DOHH2 (cell line): ENCODE data around the gene NOX5.

Source experiments
- CTCF ChIP-seq: fragments of 200-600 bp; sonication (generic); IDR thresholded peaks from one replicate; pipeline ENCODE4 v1.5.1; 2014; ENCODE audit warnings: antibody characterized with exemption, mild to moderate bottlenecking, low read depth, low read length; ENCODE audit not compliant: poor library complexity, severe bottlenecking
- EZH2phosphoT487 ChIP-seq: fragments of 200-600 bp; sonication (generic); IDR thresholded peaks from 2 replicates; pipeline ENCODE4 v1.6.1; 2017; ENCODE audit warnings: borderline replicate concordance, mild to moderate bottlenecking, antibody characterized with exemption, low read length, moderate library complexity, mixed read lengths

- TF ChIP-seq CTCF (no peak), EZH2phosphoT487 (no peak)
These were observed 21.4 kb downstream of the NOX5 start for GRCh38 chr15:69035918-69036258.
